Activated T-cell treated with anti-CD3 and anti-CD28 coated beads, Interleukin-2, amount 50 U/mL, for 4 hours (primary cell): ENCODE results near the gene NRGN. TPM values are rescaled to one million over a fixed set of nuclear protein-coding genes. Genes with fewer than 3 reads are reported as not detected.

Experiments used
- ATAC-seq, 2 donors: fragments of 200-7000 bp; cut with Tn5 transposase; one replicate each; pipeline ENCODE4 v1.10.0; 2021
- DNase-seq: peaks from one replicate; pipeline ENCODE4 v3.0.0-alpha.2; 2020
- H3K27me3 Mint-ChIP-seq: one replicate; pipeline ENCODE4 v1.8.0; 2021; ENCODE audit warnings: low read depth, mixed read lengths
- H3K36me3 Mint-ChIP-seq: one replicate; pipeline ENCODE4 v1.8.0; 2022; ENCODE audit warnings: mixed read lengths; ENCODE audit not compliant: insufficient read depth
- H3K4me1 Mint-ChIP-seq: one replicate; pipeline ENCODE4 v1.8.0; 2021; ENCODE audit warnings: low read depth, mixed read lengths
- H3K4me3 Mint-ChIP-seq: one replicate; pipeline ENCODE4 v1.8.0; 2021; ENCODE audit warnings: mild to moderate bottlenecking, moderate library complexity, mixed read lengths
- H3K9me3 Mint-ChIP-seq: one replicate; pipeline ENCODE4 v1.8.0; 2021; ENCODE audit warnings: mixed read lengths
- total RNA-seq, 3 donors: library from RNA; stranded (reverse); gene quantifications; one replicate each; pipeline ENCODE4 v1.2.1, GENCODE V29; 2021

Gene NRGN
- 1 to 10 TPM; 1.2 to 2.4 (median 1.6) TPM for total RNA-seq

DNA sequence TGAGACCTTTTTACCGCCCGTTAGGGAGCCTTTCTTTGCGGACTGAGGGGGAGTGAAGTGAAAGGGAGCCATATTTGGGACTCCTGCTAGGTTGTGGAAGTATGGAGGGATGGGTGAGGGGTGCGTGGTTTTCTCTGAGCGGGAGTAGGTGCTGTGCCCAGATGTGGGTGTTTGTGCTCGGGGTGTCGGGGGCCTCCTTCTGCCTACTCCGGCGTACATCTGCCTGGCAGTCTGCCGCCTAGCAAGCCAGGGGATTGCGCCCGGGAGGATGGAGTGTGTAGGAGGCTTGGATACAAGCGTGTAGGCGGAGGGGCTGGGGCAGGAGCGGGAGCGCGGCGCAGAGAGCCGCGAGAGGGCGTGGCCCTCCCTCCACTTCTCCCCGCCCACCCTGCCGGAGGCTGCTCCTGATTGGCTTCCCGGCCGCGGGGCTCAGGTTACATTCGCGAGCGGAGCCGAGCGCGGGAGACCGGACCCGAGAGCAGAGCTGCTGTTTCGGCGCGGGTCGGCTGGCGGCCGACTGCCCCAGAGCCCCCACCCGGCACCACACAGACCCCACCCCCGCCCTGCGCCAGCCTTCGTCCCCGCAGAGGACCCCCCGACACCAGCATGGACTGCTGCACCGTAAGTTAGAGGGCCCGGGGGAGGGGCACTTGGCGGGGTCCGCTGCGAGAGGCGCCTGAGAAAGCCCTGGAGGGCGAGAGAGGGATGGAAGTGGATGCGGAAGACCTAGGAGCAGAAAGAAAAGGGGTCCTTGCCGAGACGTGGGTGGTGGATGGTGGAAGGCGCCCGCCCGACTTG lies at the start of gene NRGN:
Gene NRGN, plus strand, starts transcription at position 464 of the 798 bp plus-strand sequence. Its CDS starts 143 bp downstream, at position 607.
- no peaks in the 10 kb centered on the region for H3K36me3 Mint-ChIP-seq
- H3K27me3 Mint-ChIP-seq: peaks cover 4% of the 10 kb centered on the region
- H3K9me3 Mint-ChIP-seq: no peaks in the 10 kb centered on the region
- peak within 1 kb of the TSS; percentile 80 for H3K4me3 Mint-ChIP-seq
- H3K4me1 Mint-ChIP-seq: peaks cover 14% of the 10 kb centered on the region
- DNase-seq (peak; percentile 80), ATAC-seq (peak; percentile 96 to 97)

DNA sequence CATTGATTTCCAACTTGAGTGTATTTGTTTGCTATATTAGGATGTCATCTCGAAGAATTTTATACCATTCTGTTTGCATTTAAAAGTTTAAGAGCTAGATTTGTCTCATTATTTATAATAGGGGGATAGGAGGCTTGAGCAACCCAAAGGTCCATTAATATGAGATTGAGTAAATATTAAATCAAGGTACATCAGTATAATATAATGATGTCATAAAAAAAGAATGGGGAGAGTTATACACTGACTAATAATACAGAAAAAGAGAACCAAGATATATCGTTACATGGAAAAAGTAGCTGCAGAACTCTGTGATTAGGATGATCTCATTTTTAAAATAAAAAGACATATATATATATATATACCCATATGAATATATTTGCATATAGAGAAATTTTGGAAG lies 46.6 kb upstream of the NRGN start:
- DNase-seq: no peak
- Mint-ChIP-seq H3K36me3 (no peaks in the 10 kb centered on the region), H3K4me3 (no peak overlapping the region), H3K4me1 (no peaks in the 10 kb centered on the region), H3K27me3 (peaks cover 3% of the 10 kb centered on the region), H3K9me3 (no peaks in the 10 kb centered on the region)
- no peak for ATAC-seq

DNA sequence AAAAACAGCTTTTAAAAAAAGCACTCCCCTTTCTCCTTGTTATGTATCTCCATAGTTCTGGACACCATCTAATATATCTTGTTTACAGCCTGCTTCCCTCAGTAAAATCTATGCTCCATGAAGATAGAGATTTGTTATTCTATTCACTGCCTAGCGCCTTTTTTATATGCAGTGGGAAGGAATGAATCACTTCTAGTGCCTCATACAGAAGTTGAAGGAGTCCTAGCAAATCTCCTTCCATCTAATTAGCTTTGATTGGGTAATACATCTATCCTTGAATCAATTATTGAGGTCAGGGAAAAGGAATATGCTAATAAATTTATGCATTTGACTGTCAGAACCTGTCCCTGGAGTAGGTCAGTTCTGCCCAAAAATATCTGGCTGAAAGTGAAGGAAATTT lies 40.2 kb upstream of the NRGN start:
- DNase-seq (no peak), ATAC-seq (no peak)
- H3K4me3 Mint-ChIP-seq: no peak overlapping the region
- peaks cover 7% of the 10 kb centered on the region for H3K9me3 Mint-ChIP-seq
- H3K4me1 Mint-ChIP-seq: no peaks in the 10 kb centered on the region
- peaks cover 3% of the 10 kb centered on the region for H3K27me3 Mint-ChIP-seq
- no peaks in the 10 kb centered on the region for H3K36me3 Mint-ChIP-seq

DNA sequence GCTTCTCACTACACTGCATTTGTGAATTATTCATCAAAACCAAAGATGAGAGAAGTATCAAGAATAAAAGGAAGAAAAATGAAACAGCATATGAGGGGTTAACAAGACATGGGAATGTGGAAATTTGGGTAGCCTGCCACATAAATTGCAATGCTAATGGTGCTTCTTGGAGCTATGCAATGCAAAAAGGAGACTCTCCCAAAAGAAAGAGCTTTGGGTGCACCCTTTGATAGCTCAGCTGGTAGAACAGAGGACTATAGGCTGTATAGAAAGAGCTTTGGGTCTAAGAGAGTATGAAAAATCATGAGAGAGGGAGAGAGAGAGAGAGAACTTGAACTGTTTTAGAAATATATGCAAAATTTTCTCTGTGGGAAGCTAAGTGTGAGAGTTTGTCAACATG lies 39.7 kb upstream of the NRGN start:
- H3K4me1 Mint-ChIP-seq: no peaks in the 10 kb centered on the region
- no peak for ATAC-seq
- H3K27me3 Mint-ChIP-seq: peaks cover 3% of the 10 kb centered on the region
- no peaks in the 10 kb centered on the region for H3K36me3 Mint-ChIP-seq
- no peak overlapping the region for H3K4me3 Mint-ChIP-seq
- H3K9me3 Mint-ChIP-seq: peaks cover 7% of the 10 kb centered on the region
- no peak for DNase-seq

DNA sequence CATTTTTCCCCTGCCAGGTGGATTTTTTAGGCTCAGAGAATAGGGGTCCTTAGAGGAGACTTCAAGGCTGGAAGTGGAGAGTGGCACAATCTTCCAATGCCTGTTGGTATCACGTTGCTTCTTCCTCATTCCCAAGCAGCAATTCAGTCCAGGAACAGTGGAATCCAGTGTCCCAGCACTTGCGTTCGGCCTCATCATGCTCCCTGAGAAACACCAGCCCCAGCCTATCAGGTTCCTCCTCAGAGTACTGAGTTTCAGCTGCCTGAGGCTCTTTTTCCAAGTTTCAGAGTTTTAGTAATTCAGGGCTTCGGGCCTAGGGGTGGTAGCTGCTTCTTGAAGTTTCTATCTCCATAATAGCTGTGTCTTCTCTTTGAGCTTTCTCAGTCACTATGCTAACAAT lies 31.9 kb upstream of the NRGN start:
- DNase-seq: no peak
- H3K36me3 Mint-ChIP-seq: peaks cover 6% of the 10 kb centered on the region
- ATAC-seq: no peak
- peaks cover 11% of the 10 kb centered on the region for H3K9me3 Mint-ChIP-seq
- H3K27me3 Mint-ChIP-seq: peaks cover 5% of the 10 kb centered on the region
- no peak overlapping the region for H3K4me3 Mint-ChIP-seq
- H3K4me1 Mint-ChIP-seq: no peaks in the 10 kb centered on the region

DNA sequence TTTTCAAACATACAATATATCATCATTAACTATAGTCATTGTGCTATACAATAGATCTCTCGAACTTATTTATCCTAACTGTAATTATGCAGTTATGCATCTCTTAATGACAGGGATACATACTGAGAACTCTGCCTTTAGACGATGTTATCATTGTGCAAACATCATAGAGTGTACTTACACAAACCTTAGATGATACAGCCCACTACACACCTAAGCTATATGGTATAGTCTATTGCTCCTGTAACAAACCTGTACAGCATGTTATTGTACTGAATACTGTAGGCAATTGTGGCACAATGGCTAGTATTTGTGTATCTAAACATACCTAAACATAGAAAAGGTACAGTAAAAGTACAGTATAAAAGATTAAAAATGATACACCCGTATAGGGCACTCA lies 27.4 kb upstream of the NRGN start:
- no peak overlapping the region for H3K4me3 Mint-ChIP-seq
- H3K27me3 Mint-ChIP-seq: peaks cover 32% of the 10 kb centered on the region
- DNase-seq (no peak), ATAC-seq (no peak)
- peaks cover 7% of the 10 kb centered on the region for H3K36me3 Mint-ChIP-seq
- H3K9me3 Mint-ChIP-seq: peaks cover 7% of the 10 kb centered on the region
- H3K4me1 Mint-ChIP-seq: peaks cover 1% of the 10 kb centered on the region

DNA sequence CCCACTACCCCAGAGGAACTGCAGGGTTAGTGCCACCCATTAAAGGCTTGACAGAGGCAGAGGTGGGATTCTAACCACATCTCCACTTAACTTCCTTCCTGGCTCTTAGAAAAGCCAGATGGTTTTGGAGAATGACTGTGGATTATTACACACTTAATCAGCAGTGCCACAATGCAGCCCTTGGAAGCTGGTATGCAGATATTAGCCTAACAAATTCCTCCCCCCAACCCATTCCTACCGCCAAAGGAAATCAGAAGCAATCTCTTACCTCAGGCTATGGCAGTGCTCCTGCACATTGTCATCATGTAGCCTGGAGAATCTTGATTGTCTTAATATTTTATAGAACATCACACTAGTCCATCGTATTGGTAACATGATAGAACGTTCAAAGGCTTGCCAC lies 23.2 kb upstream of the NRGN start:
- Mint-ChIP-seq H3K36me3 (peaks cover 3% of the 10 kb centered on the region), H3K27me3 (peaks cover 44% of the 10 kb centered on the region), H3K4me3 (no peak overlapping the region), H3K4me1 (peaks cover 11% of the 10 kb centered on the region), H3K9me3 (no peaks in the 10 kb centered on the region)
- ATAC-seq (no peak), DNase-seq (no peak)

DNA sequence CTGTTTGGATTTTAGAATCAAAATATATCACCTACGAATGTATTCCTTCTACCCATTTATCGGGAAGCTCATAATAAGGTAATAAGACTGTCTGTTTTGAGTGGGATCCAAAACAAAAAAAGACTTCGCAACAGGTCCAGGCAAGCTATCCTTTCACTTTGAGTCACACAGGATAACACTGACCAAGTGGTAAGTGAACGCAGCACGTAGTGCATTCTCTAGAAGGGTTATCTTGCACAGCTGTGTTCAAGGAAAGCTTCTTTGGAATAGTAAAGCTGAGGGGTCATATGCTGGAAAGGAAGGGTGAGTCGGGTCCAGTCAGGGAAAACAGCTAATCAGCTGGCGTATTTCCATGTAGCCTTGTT lies 22.3 kb upstream of the NRGN start:
- DNase-seq: no peak
- Mint-ChIP-seq H3K4me3 (peak overlapping the region; percentile 74), H3K9me3 (no peaks in the 10 kb centered on the region), H3K36me3 (peaks cover 3% of the 10 kb centered on the region), H3K4me1 (peaks cover 16% of the 10 kb centered on the region), H3K27me3 (peaks cover 46% of the 10 kb centered on the region)
- no peak for ATAC-seq

DNA sequence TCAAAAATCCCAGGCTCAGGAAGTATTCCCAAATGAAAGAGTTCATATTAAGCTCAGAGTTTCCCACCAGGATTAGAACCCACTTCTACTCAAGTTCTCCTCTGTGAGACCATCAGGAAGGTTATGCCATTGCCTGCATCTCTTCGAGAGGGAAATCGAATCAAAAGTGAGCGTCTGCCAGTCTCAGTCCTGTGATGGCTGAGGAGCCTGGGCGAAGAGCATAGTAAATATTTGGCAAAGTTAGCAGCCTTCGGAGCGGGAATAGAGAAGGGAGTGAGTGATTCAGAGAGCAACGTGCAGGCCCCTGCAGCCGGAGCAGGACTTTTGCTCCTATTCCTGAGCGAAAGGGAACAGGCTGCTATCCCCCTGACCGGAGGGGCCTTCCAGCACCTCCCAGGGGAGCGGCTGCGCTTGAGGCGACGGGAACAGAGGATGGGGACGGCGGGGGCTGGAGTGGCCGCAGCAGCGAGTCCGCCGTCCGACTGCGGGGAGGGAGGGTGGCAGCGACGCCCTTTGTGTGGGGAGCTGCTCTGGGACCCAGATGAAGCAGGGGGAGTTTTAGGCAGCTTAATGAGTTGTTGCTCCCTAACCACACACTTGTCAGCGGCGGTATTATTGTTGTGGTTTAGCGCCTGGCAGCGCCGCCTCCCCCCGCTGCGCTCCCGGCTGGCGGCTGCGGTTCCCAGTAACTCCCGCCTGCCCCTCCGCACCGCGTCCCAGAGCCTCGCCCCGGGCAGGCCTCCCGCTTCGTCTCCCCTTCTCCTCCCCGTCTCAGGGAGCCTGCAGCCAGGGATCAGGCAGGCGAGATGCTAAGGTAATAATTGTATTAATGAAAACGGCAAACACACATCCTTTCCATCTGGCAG lies 21.7 kb upstream of the NRGN start:
- ATAC-seq (peak; percentile 83 to 86), DNase-seq (no peak)
- H3K36me3 Mint-ChIP-seq: peaks cover 3% of the 10 kb centered on the region
- H3K9me3 Mint-ChIP-seq: no peaks in the 10 kb centered on the region
- peaks cover 16% of the 10 kb centered on the region for H3K4me1 Mint-ChIP-seq
- peak overlapping the region; percentile 74 for H3K4me3 Mint-ChIP-seq
- H3K27me3 Mint-ChIP-seq: peaks cover 45% of the 10 kb centered on the region

DNA sequence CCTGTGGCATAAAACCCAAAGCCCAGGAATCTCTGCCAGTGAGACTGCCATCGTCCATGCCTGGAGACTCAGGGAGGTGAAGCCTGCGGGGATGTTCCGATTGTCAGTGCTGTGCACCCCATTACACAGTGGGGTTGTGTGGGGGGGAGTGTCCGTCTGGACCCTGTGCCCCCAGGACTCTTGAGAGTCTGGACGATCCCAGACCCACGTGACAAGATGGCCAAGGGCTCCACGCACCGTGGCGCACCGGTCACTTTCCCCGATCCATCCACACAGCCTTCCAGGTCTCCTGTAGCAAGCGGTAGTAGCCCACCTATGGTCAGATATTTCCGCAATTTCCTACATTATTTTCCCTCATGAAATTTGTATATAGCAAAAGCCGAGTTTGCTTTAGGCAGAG lies 20.9 kb upstream of the NRGN start:
- peaks cover 3% of the 10 kb centered on the region for H3K36me3 Mint-ChIP-seq
- H3K27me3 Mint-ChIP-seq: peaks cover 38% of the 10 kb centered on the region
- no peak for ATAC-seq
- H3K9me3 Mint-ChIP-seq: no peaks in the 10 kb centered on the region
- peaks cover 16% of the 10 kb centered on the region for H3K4me1 Mint-ChIP-seq
- H3K4me3 Mint-ChIP-seq: no peak overlapping the region
- no peak for DNase-seq

DNA sequence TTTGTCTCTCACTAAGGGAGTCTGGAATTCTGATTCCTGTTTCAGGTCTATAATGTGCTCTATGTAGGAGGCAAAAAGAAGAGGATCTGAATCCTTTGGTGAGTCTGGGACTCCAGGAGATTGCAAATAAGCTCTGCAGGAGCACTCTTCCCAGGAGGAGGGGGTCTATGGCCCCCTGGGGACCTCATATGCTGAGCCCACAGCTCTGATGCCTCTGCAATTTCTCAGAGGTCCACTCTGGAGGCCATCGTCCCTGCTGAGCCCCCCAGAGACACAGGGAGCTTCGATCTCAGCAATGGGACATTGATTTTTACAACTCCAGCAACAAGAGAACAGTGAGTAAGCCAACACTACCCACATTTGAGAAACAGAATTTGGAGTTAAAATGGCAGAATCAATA lies 20.2 kb upstream of the NRGN start:
- no peak overlapping the region for H3K4me3 Mint-ChIP-seq
- peaks cover 32% of the 10 kb centered on the region for H3K27me3 Mint-ChIP-seq
- peaks cover 1% of the 10 kb centered on the region for H3K36me3 Mint-ChIP-seq
- H3K9me3 Mint-ChIP-seq: no peaks in the 10 kb centered on the region
- ATAC-seq (no peak), DNase-seq (no peak)
- peaks cover 16% of the 10 kb centered on the region for H3K4me1 Mint-ChIP-seq

DNA sequence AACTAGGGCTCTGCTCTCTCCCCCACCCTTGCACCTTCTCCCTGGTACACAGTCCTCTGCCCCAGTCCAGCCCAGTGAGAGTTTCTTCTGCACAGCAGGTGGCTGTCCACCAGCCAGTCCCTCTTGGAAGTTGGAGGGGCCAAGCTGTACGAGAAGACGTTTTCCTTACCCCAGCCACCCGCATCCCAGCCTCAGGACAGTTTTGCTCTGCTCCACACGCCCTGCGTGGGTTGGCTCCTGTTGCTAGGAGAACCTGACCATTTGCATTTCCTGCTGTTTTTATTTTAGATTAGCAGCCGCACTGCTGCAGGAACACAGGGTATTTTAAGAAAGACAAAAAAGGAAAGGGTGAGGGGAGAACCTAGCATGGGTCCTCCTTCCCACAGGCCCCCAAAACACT lies 17.6 kb upstream of the NRGN start:
- ATAC-seq: no peak
- H3K4me1 Mint-ChIP-seq: peaks cover 22% of the 10 kb centered on the region
- H3K36me3 Mint-ChIP-seq: no peaks in the 10 kb centered on the region
- H3K9me3 Mint-ChIP-seq: no peaks in the 10 kb centered on the region
- peaks cover 23% of the 10 kb centered on the region for H3K27me3 Mint-ChIP-seq
- no peak overlapping the region for H3K4me3 Mint-ChIP-seq
- no peak for DNase-seq

DNA sequence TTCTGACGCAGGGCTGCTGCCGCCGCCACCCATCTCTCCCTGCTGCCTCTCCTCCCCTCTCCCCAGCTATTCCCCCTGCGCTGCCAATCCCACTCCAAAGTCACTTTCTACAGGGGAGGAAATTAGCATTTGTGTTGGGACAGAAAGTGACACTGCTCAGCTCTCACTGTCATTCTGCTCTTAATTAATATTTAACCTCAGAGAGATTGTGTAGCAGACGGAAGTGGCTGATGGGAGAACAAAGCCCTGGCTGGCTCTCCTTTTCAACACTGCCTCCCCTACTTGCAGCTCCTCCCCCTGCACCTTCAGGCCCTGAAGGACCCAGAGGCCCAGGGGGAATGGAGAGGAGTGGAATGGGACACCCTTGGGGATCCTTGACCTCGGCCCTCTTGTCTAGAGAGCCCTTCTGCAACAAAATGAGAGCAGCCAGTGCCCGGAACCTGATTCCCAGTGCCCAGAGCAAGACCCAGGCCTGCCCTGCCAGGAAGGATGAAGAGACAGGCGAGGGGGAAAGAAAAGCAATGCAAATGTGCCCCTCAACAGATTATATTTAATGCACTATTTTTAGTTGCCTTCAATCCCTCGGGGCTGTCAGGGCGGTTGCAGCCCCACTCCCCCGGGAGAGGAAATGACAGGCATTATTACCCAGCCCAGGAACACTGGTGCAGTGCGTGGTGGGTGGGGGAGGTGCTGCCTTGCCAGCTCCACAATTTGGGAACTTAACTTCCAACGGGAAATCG lies 14.6 kb upstream of the NRGN start:
- DNase-seq (no peak), ATAC-seq (no peak)
- Mint-ChIP-seq H3K27me3 (peaks cover 11% of the 10 kb centered on the region), H3K4me1 (peaks cover 12% of the 10 kb centered on the region), H3K36me3 (no peaks in the 10 kb centered on the region), H3K4me3 (no peak overlapping the region), H3K9me3 (no peaks in the 10 kb centered on the region)

DNA sequence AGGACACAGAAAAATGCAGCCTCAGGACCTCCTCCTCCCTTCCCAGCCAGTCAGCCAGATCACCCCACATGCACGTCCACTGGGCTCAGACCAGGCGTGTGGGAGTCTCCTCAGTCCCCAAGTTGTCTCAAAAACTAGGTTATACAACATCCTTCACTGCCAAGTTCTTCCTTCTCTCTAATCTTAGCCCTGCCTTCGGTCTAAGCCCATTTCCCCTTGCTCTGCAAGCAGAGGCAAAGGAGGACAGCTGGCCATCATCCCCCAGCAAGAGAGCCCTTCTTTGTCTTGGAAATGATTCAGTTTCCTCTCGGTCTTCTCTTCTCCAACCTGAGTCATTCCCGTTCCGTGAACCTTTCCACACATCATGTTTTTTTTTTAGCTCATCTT lies 14.0 kb upstream of the NRGN start:
- ATAC-seq (no peak), DNase-seq (no peak)
- peaks cover 11% of the 10 kb centered on the region for H3K27me3 Mint-ChIP-seq
- H3K36me3 Mint-ChIP-seq: no peaks in the 10 kb centered on the region
- peaks cover 12% of the 10 kb centered on the region for H3K4me1 Mint-ChIP-seq
- no peaks in the 10 kb centered on the region for H3K9me3 Mint-ChIP-seq
- no peak overlapping the region for H3K4me3 Mint-ChIP-seq
